Bone marrow (tissue), 2 donors: ENCODE results near the gene MAGEA12.
"Not testable (repeated sequence)": the region's sequence is repeated elsewhere in the genome, so short reads cannot be mapped to it uniquely, and the experiment has no call there.

Source experiments
- DNase-seq, 2 donors: peaks; one replicate each; lab custom pipeline; 2025; lab: John Stamatoyannopoulos, UW

Gene MAGEA12, protein sequence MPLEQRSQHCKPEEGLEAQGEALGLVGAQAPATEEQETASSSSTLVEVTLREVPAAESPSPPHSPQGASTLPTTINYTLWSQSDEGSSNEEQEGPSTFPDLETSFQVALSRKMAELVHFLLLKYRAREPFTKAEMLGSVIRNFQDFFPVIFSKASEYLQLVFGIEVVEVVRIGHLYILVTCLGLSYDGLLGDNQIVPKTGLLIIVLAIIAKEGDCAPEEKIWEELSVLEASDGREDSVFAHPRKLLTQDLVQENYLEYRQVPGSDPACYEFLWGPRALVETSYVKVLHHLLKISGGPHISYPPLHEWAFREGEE

GRCh38 chrX:152733261-152733975 lies at the start of gene MAGEA12, which contains the start of gene CSAG1:
Gene MAGEA12 (plus strand): TSS chrX:152733757. CDS start chrX:152736162, 2,405 bp downstream.
Gene CSAG1 (minus strand): TSS chrX:152733721. CDS start chrX:152732460, 1,261 bp downstream.
- no peak for DNase-seq

GRCh38 chrX:152697952-152698931 lies 35.3 kb upstream of the MAGEA12 start, which contains the start of gene MAGEA3:
Gene MAGEA3 (plus strand): TSS chrX:152698794. CDS start chrX:152700833, 2,039 bp downstream.
- not testable (repeated sequence) for DNase-seq

GRCh38 chrX:152700390-152700789 lies 33.2 kb upstream of the MAGEA12 start:
- not testable (repeated sequence) for DNase-seq

DNA sequence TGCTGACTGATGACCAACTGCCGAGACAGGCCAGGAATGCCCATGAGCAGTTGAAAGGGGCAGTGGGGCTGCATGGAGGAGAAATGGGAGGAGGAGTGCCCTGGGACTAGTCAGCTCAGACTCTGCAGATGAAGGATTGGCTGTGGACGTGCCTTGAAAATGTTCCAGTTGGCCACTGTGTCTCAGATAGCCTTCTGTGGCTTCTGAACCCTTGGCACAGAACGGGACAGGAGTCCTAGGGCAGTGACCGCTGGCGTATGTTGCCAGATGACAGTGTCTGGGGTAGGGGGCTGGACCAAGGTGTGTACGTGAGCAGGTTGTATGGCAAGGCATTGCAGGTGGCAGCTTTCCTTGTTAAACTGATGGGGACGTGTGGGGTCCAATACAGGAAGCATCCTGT lies 27.1 kb upstream of the MAGEA12 start:
- DNase-seq = not testable (repeated sequence)

DNA sequence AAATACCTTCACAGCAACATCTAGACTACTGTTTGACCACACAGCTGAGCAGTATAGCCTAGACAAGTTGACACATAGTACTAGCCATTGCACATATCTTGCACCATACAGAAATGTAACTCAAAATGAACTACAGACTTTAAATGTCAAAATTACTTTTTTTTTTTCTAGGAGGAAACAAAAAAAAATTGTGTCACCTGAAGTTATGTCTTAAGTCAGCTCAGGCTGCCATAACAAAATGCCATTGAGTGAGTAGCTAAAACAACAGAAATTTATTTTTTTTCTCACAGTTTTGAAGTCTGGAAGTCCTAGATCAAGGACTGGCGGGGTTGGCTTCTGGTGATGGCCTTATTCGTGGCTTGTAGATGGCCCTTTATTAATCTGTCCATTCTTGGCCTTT lies 24.4 kb upstream of the MAGEA12 start, which contains the start of gene CSAG2:
Gene CSAG2 (minus strand): TSS at position 101 of the 400 bp plus-strand sequence. CDS start 161 bp downstream, outside the sequence.
- DNase-seq = not testable (repeated sequence)

DNA sequence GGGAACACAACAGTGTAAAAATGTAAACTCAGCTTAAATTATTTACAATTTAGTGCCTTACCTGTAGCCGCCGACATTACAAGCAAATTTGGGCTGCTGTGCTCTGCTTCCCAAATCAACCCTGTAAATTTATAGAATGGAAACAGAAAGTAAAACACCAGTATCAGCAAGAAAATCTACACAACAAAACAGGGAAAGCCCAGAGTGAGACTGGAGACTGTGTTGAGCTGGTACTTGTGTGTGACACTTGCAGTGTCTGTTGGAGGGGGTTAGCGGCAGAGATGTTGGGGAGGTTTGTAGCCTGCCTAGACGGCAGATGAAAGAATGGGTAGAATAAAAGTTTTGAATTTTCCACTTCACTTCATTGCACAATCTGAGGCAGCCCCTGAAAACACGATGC lies 20.4 kb upstream of the MAGEA12 start:
- not testable (repeated sequence) for DNase-seq

DNA sequence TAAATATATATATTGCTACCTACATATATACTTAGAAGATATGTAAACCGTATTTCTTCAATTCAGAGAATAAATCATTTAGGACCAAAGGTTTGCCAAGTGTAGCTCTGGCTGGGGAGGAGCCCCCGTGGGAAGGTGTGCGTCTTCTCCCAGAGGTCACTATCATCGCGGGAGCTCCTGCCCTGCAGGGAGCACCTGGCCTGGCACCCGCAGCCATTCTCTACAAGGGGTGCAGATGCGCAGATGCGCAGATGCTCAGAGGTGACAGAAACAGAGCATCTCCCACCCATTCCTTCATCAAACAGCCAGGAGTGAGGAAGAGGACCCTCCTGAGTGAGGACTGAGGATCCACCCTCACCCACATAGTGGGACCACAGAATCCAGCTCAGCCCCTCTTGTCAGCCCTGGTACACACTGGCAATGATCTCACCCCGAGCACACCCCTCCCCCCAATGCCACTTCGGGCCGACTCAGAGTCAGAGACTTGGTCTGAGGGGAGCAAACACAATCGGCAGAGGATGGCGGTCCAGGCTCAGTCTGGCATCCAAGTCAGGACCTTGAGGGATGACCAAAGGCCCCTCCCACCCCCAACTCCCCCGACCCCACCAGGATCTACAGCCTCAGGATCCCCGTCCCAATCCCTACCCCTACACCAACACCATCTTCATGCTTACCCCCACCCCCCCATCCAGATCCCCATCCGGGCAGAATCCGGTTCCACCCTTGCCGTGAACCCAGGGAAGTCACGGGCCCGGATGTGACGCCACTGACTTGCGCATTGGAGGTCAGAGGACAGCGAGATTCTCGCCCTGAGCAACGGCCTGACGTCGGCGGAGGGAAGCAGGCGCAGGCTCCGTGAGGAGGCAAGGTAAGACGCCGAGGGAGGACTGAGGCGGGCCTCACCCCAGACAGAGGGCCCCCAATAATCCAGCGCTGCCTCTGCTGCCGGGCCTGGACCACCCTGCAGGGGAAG lies 19.5 kb upstream of the MAGEA12 start, which contains the start of gene MAGEA2B:
Gene MAGEA2B (plus strand): TSS at position 814 of the 973 bp plus-strand sequence. CDS start 2,479 bp downstream, outside the sequence.
- not testable (repeated sequence) for DNase-seq

DNA sequence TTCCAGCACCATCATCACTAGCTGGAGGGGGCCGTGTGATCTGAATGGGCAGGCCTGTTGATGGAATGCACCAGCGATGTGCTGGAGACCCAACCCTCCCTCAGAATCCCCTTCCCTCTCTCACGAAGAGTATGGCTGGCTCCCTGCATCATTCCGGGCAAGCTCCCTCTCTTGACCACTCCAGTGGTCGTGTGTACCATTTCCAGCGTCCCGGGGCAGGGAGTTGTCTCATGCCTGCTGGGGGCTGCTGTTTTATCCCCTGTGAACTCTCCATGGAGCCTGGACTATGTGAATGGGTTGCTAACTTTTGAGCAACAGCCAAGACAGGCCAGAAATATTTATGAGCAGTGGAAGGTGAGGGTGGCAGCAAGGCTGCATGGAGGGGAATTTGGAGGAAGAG lies 8.1 kb upstream of the MAGEA12 start:
- no peak for DNase-seq

- not testable (repeated sequence) for DNase-seq
Observed at GRCh38 chrX:152734143-152734858, 744 bp downstream of the MAGEA12 start.

GRCh38 chrX:152735101-152735500 lies 1.5 kb downstream of the MAGEA12 start:
- no peak for DNase-seq

GRCh38 chrX:152735860-152736511 lies 2.4 kb downstream of the MAGEA12 start:
- DNase-seq = no peak

- not testable (repeated sequence) for DNase-seq
Observed at GRCh38 chrX:152736528-152736927, 3.0 kb downstream of the MAGEA12 start.

DNA sequence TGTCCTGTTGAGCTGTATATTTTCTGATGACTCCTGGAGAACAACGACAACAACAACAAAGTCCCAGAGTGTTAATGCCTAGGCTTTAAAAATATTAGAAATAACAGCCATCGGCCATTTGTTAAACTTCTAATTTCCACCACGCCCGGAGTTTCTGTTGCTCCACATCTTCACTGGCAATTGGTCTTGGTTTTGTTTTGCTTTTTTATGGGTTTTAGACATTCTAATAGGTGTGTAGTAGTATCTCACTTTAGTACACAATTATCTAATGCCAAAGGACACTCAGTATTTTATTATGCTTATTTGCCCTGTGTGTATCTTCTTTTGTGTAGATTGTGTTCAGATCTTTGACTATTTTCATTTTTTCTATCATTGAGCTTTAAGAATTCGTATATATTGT lies 5.0 kb downstream of the MAGEA12 start:
- no peak for DNase-seq

GRCh38 chrX:152753686-152754650 lies 20.4 kb downstream of the MAGEA12 start, which contains the start of gene MAGEA2:
Gene MAGEA2 (minus strand): TSS chrX:152753842. CDS start chrX:152751363, 2,479 bp downstream.
- not testable (repeated sequence) for DNase-seq

DNA sequence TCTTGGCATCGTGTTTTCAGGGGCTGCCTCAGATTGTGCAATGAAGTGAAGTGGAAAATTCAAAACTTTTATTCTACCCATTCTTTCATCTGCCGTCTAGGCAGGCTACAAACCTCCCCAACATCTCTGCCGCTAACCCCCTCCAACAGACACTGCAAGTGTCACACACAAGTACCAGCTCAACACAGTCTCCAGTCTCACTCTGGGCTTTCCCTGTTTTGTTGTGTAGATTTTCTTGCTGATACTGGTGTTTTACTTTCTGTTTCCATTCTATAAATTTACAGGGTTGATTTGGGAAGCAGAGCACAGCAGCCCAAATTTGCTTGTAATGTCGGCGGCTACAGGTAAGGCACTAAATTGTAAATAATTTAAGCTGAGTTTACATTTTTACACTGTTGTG lies 21.3 kb downstream of the MAGEA12 start:
- DNase-seq = not testable (repeated sequence)

- DNase-seq = not testable (repeated sequence)
Observed at GRCh38 chrX:152758918-152759317, 25.4 kb downstream of the MAGEA12 start, which contains the start of gene CSAG3. Gene CSAG3 (plus strand): TSS chrX:152759218.

GRCh38 chrX:152759544-152759943 lies 26.0 kb downstream of the MAGEA12 start:
- not testable (repeated sequence) for DNase-seq

DNA sequence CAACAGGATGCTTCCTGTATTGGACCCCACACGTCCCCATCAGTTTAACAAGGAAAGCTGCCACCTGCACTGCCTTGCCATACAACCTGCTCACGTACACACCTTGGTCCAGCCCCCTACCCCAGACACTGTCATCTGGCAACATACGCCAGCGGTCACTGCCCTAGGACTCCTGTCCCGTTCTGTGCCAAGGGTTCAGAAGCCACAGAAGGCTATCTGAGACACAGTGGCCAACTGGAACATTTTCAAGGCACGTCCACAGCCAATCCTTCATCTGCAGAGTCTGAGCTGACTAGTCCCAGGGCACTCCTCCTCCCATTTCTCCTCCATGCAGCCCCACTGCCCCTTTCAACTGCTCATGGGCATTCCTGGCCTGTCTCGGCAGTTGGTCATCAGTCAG lies 28.0 kb downstream of the MAGEA12 start:
- not testable (repeated sequence) for DNase-seq
